D341Med (cell line): ENCODE measurements around the gene HOXC13.

ENCODE experiments used
- DNase-seq: peaks from one replicate; pipeline ENCODE4 v3.0.0; 2012; ENCODE audit warnings: low spot score

Gene HOXC13

GRCh38 chr12:53938326-53939140 lies at the start of gene HOXC13:
HOXC13 (plus strand) TSS chr12:53938831; CDS start chr12:53938907, 76 bp downstream.
- peak; percentile 85 for DNase-seq

GRCh38 chr12:53890081-53890480 lies 48.5 kb upstream of the HOXC13 start:
- no peak for DNase-seq

GRCh38 chr12:53892762-53893395 lies 45.8 kb upstream of the HOXC13 start:
- DNase-seq = no peak

GRCh38 chr12:53899230-53899629 lies 39.4 kb upstream of the HOXC13 start:
- no peak for DNase-seq

GRCh38 chr12:53907103-53907502 lies 31.5 kb upstream of the HOXC13 start:
- no peak for DNase-seq

GRCh38 chr12:53916788-53917655 lies 21.6 kb upstream of the HOXC13 start:
- DNase-seq = no peak

GRCh38 chr12:53924521-53925405 lies 13.9 kb upstream of the HOXC13 start:
- no peak for DNase-seq

GRCh38 chr12:53927220-53928029 lies 11.2 kb upstream of the HOXC13 start:
- no peak for DNase-seq

- DNase-seq = no peak
Observed at GRCh38 chr12:53928054-53928835, 10.4 kb upstream of the HOXC13 start.

- DNase-seq = no peak
Observed at GRCh38 chr12:53929527-53929926, 9.1 kb upstream of the HOXC13 start.

- no peak for DNase-seq
Observed at GRCh38 chr12:53930591-53931255, 7.9 kb upstream of the HOXC13 start.

- no peak for DNase-seq
Observed at GRCh38 chr12:53931844-53932581, 6.6 kb upstream of the HOXC13 start.

GRCh38 chr12:53932915-53933314 lies 5.7 kb upstream of the HOXC13 start:
- DNase-seq = no peak

GRCh38 chr12:53935383-53936341 lies 3.0 kb upstream of the HOXC13 start:
- DNase-seq = no peak

GRCh38 chr12:53937099-53937498 lies 1.5 kb upstream of the HOXC13 start:
- DNase-seq = no peak

- no peak for DNase-seq
Observed at GRCh38 chr12:53937596-53938325, 870 bp upstream of the HOXC13 start.
